ENCODE results near the gene SEMA4G. TPM values are rescaled to one million over a fixed set of nuclear protein-coding genes. Genes with fewer than 3 reads are reported as not detected.

SEMA4G gene
- total and polyA plus RNA-seq, 2 of the 13 experiments (the other 11 are each of a cell fraction or from before 2014, with no cell fraction given): 46.2 to 207 TPM

DNA sequence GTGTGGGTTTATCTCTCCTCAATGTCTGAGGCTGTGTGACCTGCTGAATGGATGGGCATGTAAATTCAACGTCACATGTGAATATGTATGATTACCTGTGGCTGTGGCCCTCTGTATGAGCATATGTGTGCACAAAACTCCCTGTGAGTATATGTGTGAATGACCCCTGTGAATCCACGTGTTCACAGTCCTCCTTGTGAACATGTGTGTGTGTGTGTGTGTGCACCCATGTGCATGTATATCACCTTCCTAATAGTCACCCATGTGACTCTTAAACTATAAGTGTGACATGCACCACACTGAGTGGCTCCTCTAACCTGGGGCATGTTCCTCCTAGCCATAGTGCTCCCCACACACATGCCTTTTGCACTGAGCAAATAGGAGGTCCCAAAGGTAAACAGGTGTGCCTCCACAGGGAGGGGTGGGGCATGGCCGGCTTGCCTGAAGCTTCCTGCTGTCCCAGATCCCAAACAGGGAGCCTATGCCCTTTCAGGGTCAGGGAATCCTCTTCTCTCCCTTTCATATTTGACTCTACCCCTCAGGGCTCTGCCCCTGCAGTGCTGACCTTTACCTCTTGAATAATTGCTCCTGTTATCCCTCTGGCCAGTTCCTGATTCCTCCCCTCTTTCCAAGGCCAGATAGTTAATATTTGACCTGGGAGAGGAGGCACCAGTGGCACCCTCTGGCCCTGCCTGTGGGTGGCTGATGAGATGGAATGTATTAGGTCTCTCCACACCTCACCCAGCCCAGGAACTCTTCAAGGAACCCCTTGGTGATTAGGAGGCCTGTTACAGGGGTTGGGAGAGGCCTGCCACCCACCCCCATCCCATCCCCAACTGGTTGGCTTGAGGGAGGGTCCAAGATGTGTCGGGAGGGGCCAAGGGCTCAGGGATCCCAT is 1.9 kb downstream of the SEMA4G start (continued):
- no peak for TF ChIP-seq IKZF4 (CRISPR knock-in tag; IDR thresholded peaks at IDR 0.05; ENCODE audit: borderline replicate concordance, low read depth, not compliant biosample characterization)
- TF ChIP-seq ZNF800 (CRISPR knock-in tag; IDR thresholded peaks at IDR 0.05): no peak
- TF ChIP-seq MIER2 (CRISPR knock-in tag; IDR thresholded peaks at IDR 0.05): peak; percentile 70
- no peak; the same call in 1 of the 2 replicates for TF ChIP-seq ZNF274 (CRISPR knock-in tag; IDR thresholded peaks at IDR 0.05)
- TF ChIP-seq JUNB (CRISPR knock-in tag; IDR thresholded peaks at IDR 0.05; ENCODE audit: borderline replicate concordance): no peak; the same call in 1 of the 2 replicates
- peak; percentile 33 for TF ChIP-seq NFYB (CRISPR knock-in tag; IDR thresholded peaks at IDR 0.05)
- peak; percentile 93 for TF ChIP-seq MYPOP (CRISPR knock-in tag; IDR thresholded peaks at IDR 0.05)
- TF ChIP-seq ZFP41 (CRISPR knock-in tag; IDR thresholded peaks at IDR 0.05; ENCODE audit: borderline replicate concordance): no peak
- TF ChIP-seq ZNF3 (CRISPR knock-in tag; IDR thresholded peaks at IDR 0.05): no peak
- TF ChIP-seq TOPORS (CRISPR knock-in tag; IDR thresholded peaks at IDR 0.05): no peak
- TF ChIP-seq PAF1 (CRISPR knock-in tag; IDR thresholded peaks at IDR 0.05): no peak
- TF ChIP-seq MEF2D (CRISPR knock-in tag; IDR thresholded peaks at IDR 0.05): peak; percentile 95
- TF ChIP-seq CHCHD3 (CRISPR knock-in tag; IDR thresholded peaks at IDR 0.05): no peak
- TF ChIP-seq, protein P1, sequence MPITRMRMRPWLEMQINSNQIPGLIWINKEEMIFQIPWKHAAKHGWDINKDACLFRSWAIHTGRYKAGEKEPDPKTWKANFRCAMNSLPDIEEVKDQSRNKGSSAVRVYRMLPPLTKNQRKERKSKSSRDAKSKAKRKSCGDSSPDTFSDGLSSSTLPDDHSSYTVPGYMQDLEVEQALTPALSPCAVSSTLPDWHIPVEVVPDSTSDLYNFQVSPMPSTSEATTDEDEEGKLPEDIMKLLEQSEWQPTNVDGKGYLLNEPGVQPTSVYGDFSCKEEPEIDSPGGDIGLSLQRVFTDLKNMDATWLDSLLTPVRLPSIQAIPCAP (CRISPR knock-in tag; IDR thresholded peaks at IDR 0.05; ENCODE audit: low read depth): peak; percentile 12; the same call in 1 of the 2 replicates
- TF ChIP-seq ATF1 (CRISPR knock-in tag; IDR thresholded peaks at IDR 0.05): no peak; the same call in 1 of the 2 replicates
- TF ChIP-seq HMG20A (CRISPR knock-in tag; IDR thresholded peaks at IDR 0.05; ENCODE audit: borderline replicate concordance): peak; percentile 95; the same call in 1 of the 2 replicates
- TF ChIP-seq KMT2B (CRISPR knock-in tag; IDR thresholded peaks at IDR 0.05): no peak
- TF ChIP-seq MTF1 (CRISPR knock-in tag; IDR thresholded peaks at IDR 0.05): no peak
- TF ChIP-seq ZNF44 (CRISPR knock-in tag; IDR thresholded peaks at IDR 0.05): 0 out of 2 replicates have a peak, but pooled peaks have one; percentile 14
- peak; percentile 92 for TF ChIP-seq BCL6 (CRISPR knock-in tag; IDR thresholded peaks at IDR 0.05)
- TF ChIP-seq FOXP1 (IDR thresholded peaks at IDR 0.05): no peak
- peak; percentile 96 for TF ChIP-seq FOXP1 (CRISPR knock-in tag; IDR thresholded peaks at IDR 0.05)
- TF ChIP-seq POGK (CRISPR knock-in tag; conservative IDR thresholded peaks at IDR 0.05): no peak
- no peak for TF ChIP-seq MATR3 (CRISPR knock-in tag; IDR thresholded peaks at IDR 0.05)
- peak; percentile 42; the same call in 1 of the 2 replicates for TF ChIP-seq ZNF292 (CRISPR knock-in tag; IDR thresholded peaks at IDR 0.05; ENCODE audit: borderline replicate concordance, low read depth)
- TF ChIP-seq ZNF782 (CRISPR knock-in tag; IDR thresholded peaks at IDR 0.05; ENCODE audit: borderline replicate concordance): no peak
